Measurements from ENCODE around the gene VEGFB.

Gene VEGFB

DNA sequence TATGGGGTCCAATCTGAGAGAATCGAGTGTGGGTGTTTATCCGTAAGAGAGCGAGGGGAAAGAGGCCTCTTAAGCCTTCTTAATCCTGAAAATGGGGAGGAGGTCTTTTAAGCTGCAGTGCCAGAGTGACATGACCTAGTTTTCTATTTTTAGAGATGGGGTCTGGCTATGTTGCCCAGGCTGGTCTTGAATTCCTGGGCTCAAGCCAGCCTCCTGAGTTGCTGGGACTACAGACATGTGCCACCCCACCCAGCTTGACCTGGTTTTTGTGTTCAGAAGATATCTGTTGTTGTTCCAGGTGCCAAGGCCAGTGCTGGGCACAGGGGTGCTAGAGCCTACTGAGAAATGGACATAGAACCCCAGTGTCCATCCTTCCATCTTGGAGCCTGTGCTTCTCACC is 48.7 kb downstream of the VEGFB start:
- no peak for DNase-seq (ENCODE audit: low read depth in 2 of 2)

DNA sequence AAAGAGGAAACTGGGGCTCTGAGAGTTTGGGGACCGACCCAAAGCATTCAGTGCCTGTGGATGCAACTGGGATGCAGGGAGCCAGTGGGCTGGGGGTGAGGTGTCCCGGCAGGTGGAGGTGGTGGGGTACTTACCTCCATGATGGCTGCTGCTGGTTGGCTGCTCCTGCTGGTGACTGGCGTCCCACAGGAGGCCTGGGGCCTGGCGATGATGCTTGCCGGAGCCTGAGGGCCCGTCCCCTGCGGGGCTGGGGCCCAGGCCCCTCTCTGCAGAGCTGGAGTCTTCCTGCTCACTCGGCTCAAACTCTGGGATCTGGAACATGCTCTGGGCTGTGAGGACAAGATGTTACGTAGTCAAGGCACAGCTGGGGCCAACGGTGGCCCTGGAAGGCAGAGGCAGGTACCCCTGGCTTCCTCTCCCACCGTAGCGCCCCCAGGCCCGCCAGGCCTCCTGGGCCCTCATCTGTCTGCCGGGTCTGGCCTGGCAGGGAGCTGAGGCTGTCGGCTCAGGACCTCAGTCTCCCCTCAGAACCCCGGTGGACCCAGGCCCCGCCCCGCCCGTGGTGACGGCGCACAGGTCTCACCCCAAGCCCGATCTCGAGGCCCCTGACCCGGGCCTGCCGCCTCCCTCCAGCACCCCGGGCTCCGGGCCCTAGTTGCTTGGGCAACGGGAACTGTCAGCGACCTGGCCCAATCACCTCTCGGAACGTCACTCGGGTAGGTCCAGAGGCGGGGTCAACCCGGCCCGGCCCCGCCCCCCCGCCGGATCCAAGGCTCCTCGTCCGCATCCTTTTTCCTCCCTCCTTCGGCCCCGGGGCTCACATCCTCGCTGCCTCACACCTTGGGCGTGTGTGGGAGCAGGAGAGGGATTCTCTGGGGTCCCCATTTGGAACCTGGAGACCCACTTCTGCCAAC is 49.9 kb downstream of the VEGFB start, which contains the start of gene BAD:
BAD (minus strand) TSS at position 618 of the 914 bp plus-strand sequence; CDS start at position 321, 297 bp downstream.
- DNase-seq (ENCODE audit: low read depth in 2 of 2), result peak; percentile 85 to 88

DNA sequence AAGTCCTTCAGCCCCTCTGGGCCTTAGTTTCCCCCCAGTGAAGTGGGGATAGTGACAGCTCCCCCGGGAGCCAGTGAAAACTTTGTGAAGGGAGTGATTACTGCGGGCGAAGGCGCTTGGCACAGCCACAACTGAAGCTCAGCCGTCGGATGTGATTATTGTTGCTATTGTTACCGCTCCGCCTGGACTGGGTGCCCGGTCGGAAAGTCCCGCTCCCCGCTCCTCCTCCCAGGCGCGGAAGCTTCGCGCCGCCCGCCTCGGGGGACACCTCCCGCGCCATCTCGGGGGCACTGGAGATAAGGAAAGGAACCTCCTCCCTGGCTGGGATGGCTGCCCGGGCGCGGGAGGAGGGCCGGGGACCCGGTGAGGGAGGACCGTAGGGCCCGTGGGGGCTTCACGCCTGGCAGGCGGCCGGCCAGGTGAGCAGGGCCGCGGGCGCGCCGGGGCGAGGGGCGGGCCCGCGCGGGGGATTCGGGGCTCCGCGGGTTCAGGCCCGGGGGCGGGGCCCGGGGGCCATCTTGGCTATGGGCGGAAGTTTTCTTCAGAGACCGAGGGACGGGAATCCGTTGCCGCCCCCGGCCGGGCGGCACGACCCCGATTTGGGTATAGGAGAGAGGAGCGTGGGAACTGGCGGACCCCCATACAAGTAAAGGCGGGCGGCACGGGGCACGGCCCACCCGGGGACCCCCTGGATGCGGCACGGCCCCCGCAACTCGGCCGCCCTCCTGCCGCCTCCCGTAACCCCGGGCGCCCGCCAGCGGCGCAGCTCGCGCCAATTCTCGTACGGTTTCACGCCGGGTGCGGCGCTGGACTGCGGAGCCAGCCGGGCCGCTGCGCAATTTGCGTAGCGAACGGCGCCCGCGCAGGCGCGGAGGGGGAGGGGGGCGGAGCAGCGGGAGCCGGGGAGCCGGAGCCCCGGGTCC is 50.8 kb downstream of the VEGFB start, which contains the start of gene GPR137:
GPR137 (plus strand) TSS at position 887 of the 923 bp plus-strand sequence. CDS start 677 bp downstream, outside the sequence.
- DNase-seq (ENCODE audit: low read depth in 2 of 2), result peak; percentile 78 to 89

DNA sequence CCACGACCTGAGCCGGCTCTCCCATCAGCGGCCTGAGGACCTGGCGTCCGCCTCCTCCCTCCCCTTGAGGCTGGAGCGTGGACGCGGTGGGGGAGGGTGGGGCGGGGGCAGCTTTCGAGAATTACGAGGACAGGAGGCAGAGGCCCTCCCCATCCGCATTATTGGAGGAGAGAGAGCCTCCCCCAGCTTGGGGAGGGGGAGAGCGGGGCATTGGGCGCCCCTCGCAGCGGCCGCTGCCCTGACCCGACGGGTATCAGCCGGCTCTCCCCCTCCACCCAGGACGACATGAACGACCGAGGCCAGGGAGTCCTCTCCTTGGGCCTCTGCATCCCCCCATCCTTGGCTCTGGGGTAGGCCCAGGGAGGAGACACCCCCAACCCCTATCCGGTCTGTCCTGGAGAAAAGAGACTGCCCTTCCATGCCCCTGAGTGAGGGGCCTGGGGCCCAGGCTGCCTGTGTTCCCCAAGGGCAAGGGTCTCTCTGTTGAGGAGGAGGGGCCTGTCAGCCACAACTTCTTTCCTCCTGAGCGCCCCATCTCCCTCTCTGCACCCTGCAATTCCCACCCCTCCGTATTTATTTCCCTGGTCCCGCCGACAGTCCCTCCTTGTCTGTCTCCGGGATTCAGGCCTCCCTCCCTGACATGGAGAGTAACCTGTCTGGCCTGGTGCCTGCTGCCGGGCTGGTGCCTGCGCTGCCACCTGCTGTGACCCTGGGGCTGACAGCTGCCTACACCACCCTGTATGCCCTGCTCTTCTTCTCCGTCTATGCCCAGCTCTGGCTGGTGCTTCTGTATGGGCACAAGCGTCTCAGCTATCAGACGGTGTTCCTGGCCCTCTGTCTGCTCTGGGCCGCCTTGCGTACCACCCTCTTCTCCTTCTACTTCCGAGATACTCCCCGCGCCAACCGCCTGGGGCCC is 51.8 kb downstream of the VEGFB start:
- no peak for DNase-seq (ENCODE audit: low read depth in 2 of 2)

DNA sequence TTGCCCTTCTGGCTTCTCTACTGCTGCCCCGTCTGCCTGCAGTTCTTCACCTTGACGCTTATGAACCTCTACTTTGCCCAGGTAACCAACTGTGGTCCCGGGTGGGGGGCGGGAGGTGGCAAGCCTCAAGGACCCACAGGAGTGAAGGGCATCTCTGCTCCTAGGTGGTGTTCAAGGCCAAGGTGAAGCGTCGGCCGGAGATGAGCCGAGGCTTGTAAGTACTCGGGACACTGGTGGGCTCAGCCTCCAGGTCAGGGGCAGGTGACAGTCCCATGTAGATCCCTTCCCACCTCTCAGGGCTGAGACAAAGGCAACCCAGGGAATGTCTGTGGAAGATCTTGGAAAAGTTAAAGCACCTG is 52.4 kb downstream of the VEGFB start:
- no peak for DNase-seq (ENCODE audit: low read depth in 2 of 2)

DNA sequence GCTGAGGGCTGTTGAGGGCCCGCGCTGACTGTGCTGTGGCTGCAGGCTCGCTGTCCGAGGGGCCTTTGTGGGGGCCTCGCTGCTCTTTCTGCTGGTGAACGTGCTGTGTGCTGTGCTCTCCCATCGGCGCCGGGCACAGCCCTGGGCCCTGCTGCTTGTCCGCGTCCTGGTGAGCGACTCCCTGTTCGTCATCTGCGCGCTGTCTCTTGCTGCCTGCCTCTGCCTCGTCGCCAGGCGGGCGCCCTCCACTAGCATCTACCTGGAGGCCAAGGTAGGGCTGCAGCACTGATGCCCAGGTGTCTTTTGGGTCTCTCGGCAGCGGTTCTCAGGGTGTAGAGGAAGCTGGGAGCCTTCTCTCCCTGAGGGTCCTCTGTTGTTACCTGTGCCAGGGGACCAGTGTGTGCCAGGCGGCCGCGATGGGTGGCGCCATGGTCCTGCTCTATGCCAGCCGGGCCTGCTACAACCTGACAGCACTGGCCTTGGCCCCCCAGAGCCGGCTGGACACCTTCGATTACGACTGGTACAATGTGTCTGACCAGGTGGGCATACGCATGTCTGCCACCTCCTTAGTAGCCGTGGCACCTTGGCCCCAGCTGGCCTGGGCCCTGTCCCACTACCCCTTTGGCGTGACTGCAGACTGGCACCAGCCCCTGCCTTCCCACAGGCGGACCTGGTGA is 53.4 kb downstream of the VEGFB start:
- no peak for DNase-seq (ENCODE audit: low read depth in 2 of 2)

DNA sequence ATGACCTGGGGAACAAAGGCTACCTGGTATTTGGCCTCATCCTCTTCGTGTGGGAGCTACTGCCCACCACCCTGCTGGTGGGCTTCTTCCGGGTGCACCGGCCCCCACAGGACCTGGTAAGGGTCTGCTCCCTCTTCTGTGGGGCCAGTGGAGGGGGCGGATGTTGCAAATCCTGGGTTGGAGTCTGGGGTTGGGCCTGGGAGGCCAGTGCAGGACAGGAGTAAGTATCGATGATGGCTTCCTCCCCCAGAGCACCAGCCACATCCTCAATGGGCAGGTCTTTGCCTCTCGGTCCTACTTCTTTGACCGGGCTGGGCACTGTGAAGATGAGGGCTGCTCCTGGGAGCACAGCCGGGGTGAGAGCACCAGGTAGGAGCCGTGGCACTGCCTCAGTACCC is 54.0 kb downstream of the VEGFB start:
- no peak for DNase-seq (ENCODE audit: low read depth in 2 of 2)

Measured in stimulated activated CD8-positive, alpha-beta memory T cell treated with anti-CD3 and anti-CD28 coated beads, Interleukin-7, amount 100 ng/mL, for 4 hours (primary cell).